ENCODE measurements around the gene NQO2. TPM values are rescaled to one million over a fixed set of nuclear protein-coding genes. Genes with fewer than 3 reads are reported as not detected.

NQO2 gene
- total and polyA plus RNA-seq, 7 donors = 42.8 to 201 (median 119) TPM

DNA sequence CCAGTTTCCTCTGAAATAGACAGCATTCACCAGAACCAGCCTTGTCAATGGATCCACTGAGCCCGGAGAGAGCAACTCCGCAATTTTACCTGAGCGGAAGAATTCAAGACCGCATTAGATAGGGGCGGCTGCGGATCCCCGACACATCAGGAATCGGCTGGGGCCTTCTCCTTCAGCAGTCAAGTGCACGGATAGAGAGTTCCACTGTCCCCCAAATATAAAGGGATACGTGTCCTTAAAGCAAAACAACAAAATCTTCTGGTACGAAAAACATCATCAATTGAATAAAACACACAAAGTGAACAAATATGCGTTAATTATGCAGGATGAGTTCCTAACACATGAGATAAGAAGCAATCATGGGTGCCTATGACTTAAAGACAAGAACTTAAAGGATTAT, 46.6 kb upstream of the NQO2 start:
- peaks cover 24% of the 10 kb centered on the region for H3K4me1 ChIP-seq
- no peak for ATAC-seq
- H3K4me3 ChIP-seq = peak overlapping the region; percentile 28
- intact Hi-C loops (cut with DNase I) = loop anchor here in 1 of 2 donors (2.0 kb wide), 1 partner anchor 36 kb away; no protein-coding TSS in a partner anchor
- WGBS, 3 donors = 90 to 94% (median 90%) methylated on average over 12 of the region's 12 CpGs
- TF ChIP-seq, protein P1, sequence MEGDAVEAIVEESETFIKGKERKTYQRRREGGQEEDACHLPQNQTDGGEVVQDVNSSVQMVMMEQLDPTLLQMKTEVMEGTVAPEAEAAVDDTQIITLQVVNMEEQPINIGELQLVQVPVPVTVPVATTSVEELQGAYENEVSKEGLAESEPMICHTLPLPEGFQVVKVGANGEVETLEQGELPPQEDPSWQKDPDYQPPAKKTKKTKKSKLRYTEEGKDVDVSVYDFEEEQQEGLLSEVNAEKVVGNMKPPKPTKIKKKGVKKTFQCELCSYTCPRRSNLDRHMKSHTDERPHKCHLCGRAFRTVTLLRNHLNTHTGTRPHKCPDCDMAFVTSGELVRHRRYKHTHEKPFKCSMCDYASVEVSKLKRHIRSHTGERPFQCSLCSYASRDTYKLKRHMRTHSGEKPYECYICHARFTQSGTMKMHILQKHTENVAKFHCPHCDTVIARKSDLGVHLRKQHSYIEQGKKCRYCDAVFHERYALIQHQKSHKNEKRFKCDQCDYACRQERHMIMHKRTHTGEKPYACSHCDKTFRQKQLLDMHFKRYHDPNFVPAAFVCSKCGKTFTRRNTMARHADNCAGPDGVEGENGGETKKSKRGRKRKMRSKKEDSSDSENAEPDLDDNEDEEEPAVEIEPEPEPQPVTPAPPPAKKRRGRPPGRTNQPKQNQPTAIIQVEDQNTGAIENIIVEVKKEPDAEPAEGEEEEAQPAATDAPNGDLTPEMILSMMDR (IDR thresholded peaks at IDR 0.05) = no peak
- no peak for DNase-seq
- no peaks in the 10 kb centered on the region for H3K27me3 ChIP-seq (ENCODE audit: insufficient read depth in 3 of 3, low read length in 2 of 3)
- H3K36me3 ChIP-seq (ENCODE audit: insufficient read depth in 1 of 2, low read depth in 1 of 2) = peaks cover 0 to 58% of the 10 kb centered on the region in 2 donors
- no peaks in the 10 kb centered on the region for H3K9me3 ChIP-seq
- peak overlapping the region; percentile 71 for H3K27ac ChIP-seq

DNA sequence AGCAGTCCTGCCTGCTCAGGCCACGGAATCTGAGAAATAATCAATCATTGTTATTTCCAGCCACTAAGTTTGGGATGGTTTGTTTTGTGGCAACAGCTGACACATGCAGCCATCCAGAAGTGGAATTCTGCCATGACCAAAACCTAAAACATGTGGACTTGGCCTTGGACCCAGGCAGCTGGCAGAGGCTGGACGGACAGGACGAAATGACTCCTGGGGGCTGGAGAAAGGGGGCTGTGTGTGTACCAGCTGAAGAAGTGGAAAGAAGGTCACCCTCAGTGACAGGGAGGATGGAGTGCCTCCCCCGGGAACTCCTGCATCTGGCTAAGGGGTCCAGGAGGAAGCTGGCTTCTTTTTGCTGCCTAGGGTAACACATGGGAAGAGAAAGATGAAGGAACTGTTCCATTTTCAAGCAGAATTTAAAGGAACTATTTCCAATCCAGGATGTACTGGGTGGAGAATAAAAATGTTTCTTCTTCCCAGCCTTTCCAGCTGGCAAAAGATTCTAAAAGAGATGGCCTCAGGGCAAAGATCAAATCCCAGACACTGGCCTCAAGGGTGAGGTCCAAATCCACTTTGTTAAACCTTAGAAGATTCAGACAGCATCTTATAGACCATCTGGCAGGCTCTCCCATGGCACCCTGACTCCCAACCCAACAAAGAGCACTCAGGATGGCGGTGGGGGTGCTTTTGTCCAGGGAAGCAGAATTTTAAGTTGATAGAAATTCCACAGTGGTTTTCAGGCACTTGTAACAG, 42.6 kb upstream of the NQO2 start:
- Histone ChIP-seq H3K27me3 (ENCODE audit: insufficient read depth in 3 of 3, low read length in 2 of 3) (no peaks in the 10 kb centered on the region), H3K4me3 (no peak overlapping the region), H3K9me3 (no peaks in the 10 kb centered on the region), H3K36me3 (ENCODE audit: insufficient read depth in 1 of 2, low read depth in 1 of 2) (peaks cover 0 to 33% of the 10 kb centered on the region in 2 donors), H3K4me1 (peaks cover 40% of the 10 kb centered on the region), H3K27ac (peak overlapping the region; percentile 51)
- intact Hi-C loops (cut with DNase I) = no loop called here
- WGBS, 3 donors = 51 to 70% (median 63%) methylated on average over 5 of the region's 5 CpGs
- peak in 2 of 4 donors; percentile 14 to 15 for ATAC-seq
- DNase-seq = no peak
- TF ChIP-seq, protein P1 (IDR thresholded peaks at IDR 0.05) = no peak

DNA sequence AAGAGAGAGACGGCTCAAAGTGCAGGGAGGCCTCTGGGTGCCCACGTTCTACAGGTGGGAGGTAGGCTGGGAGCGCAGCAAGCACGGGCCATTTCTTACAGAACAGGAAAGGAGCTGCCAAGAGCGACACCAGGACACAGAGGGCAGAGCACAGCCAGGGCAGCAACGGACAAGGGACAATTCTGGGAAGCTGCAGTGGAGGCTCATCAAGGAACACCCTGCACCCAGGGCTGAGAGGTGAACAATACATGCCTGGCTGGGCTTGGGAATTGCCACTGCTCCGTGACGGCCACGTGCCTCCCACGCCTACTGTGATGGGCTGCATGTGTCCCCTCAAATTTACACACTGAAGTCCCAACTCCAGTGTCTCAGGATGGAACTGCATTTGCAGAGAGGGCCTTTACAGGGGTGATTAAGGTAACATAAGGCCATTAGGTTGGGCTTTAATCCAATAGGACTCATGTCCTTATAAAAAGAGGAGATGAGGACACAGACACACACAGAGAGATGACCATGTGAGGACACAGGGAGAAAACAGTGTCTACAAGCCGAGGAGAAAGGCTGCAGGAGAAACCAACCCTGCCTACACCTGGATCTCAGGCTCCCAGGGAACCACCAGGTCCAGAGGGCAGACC, 41.9 kb upstream of the NQO2 start:
- H3K36me3 ChIP-seq (ENCODE audit: insufficient read depth in 1 of 2, low read depth in 1 of 2) = peaks cover 0 to 31% of the 10 kb centered on the region in 2 donors
- H3K9me3 ChIP-seq = no peaks in the 10 kb centered on the region
- peak overlapping the region; percentile 51 for H3K27ac ChIP-seq
- intact Hi-C loops (cut with DNase I) = no loop called here
- ATAC-seq = peak; percentile 33 to 90 (median 82)
- no peak overlapping the region for H3K4me3 ChIP-seq
- peaks cover 43% of the 10 kb centered on the region for H3K4me1 ChIP-seq
- peak; percentile 46 to 68 for DNase-seq
- H3K27me3 ChIP-seq (ENCODE audit: insufficient read depth in 3 of 3, low read length in 2 of 3) = no peaks in the 10 kb centered on the region
- TF ChIP-seq, protein P1 (IDR thresholded peaks at IDR 0.05) = no peak
- 30 to 47% (median 33%) methylated on average over 11 of the region's 11 CpGs for WGBS, 3 donors

DNA sequence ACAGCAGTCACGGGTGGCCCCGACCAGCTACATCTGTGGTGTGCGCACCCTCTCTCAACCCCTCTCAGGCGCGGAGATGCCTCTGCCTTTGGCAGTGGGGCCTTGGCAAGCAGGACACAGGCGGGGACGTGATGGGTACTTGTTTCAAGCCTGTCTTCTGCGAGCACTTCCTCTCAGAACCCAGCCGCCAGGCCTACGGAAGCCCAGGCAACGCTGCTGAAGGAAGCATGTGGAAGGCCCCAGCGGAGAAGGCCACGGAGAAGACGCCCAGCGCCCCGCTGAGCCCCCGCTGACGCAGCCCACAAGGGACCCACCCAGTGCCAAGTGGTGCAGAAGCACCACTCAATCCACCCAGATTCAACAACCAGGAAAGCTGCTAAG, 41.4 kb upstream of the NQO2 start:
- intact Hi-C loops (cut with DNase I) = no loop called here
- peak in 2 of 4 donors; percentile 17 to 21 for ATAC-seq
- H3K27ac ChIP-seq = peak overlapping the region; percentile 51
- TF ChIP-seq, protein P1 (IDR thresholded peaks at IDR 0.05) = no peak
- 42 to 60% (median 43%) methylated on average over 18 of the region's 18 CpGs for WGBS, 3 donors
- peaks cover 0 to 29% of the 10 kb centered on the region in 2 donors for H3K36me3 ChIP-seq (ENCODE audit: insufficient read depth in 1 of 2, low read depth in 1 of 2)
- H3K27me3 ChIP-seq (ENCODE audit: insufficient read depth in 3 of 3, low read length in 2 of 3) = no peaks in the 10 kb centered on the region
- no peak overlapping the region for H3K4me3 ChIP-seq
- H3K4me1 ChIP-seq = peaks cover 45% of the 10 kb centered on the region
- peak; percentile 35 to 70 for DNase-seq
- H3K9me3 ChIP-seq = no peaks in the 10 kb centered on the region
